Stomach (tissue), 9 donors: Measurements from ENCODE around the gene CNTN4. TPM values are rescaled to one million over a fixed set of nuclear protein-coding genes. Genes with fewer than 3 reads are reported as not detected.

ENCODE experiments used
- DNase-seq, 2 donors: peaks; one replicate each; pipeline versions ENCODE4 v3.0.0 to v3.0.0-alpha.2; 2013 to 2019
- H3K27ac ChIP-seq, 5 donors: fragments of 200-600 bp in 4 of 5; sonication (generic) in 4 of 5; one replicate each; pipeline ENCODE4 v1.5.1; 2013 to 2019; ENCODE audit warnings: mild to moderate bottlenecking in 1 of 5, moderate library complexity in 1 of 5
- H3K27me3 ChIP-seq, 3 donors: fragments of 200-600 bp; sonication (generic); one replicate each; pipeline ENCODE4 v1.5.1; 2017 to 2019; ENCODE audit warnings: mixed run types in 1 of 3
- H3K36me3 ChIP-seq, 4 donors: fragments of 200-600 bp; sonication (generic); 1 replicate in 3 of 4; 2 replicates in 1 of 4; pipeline ENCODE4 v1.5.1; 2016 to 2019
- H3K4me1 ChIP-seq, 4 donors: fragments of 200-600 bp; sonication (generic); one replicate each; pipeline ENCODE4 v1.5.1; 2016 to 2019
- H3K4me3 ChIP-seq, 4 donors: fragments of 200-600 bp; sonication (generic) in 3 of 4; one replicate each; pipeline ENCODE4 v1.5.1; 2016 to 2019; ENCODE audit warnings: mild to moderate bottlenecking in 1 of 4
- H3K9me3 ChIP-seq, 4 donors: fragments of 200-600 bp; sonication (generic); one replicate each; pipeline ENCODE4 v1.5.1; 2016 to 2019
- EP300 ChIP-seq: sonication (generic); formaldehyde crosslinking; IDR thresholded peaks from one replicate; pipeline ENCODE4 v1.6.1; 2017; ENCODE audit warnings: antibody characterized with exemption
- POLR2A ChIP-seq, 4 donors: fragments of 450-650 bp; IDR thresholded peaks; one replicate each; pipeline ENCODE4 v1.6.1; 2016; ENCODE audit warnings: antibody characterized with exemption in 4 of 4, control low read depth in 2 of 4, mild to moderate bottlenecking in 1 of 4, moderate library complexity in 1 of 4
- POLR2AphosphoS5 ChIP-seq, 3 donors: sonication (generic); formaldehyde crosslinking; IDR thresholded peaks; one replicate each; pipeline ENCODE4 v1.6.1; 2016; ENCODE audit warnings: antibody characterized with exemption in 3 of 3
- WGBS, 5 donors: extraction: QIAGEN DNeasy Blood & Tissue Kit in 3 of 5; methylation state at CpG; one replicate each; pipeline versions ENCODE4 v1.1.5 to v1.1.7; 2013 to 2018; 5-methylcytosine and 5-hydroxymethylcytosine counted together
- intact Hi-C: fragments of 100-400 bp; cut with DNase I; formaldehyde crosslinking; loops from one replicate; pipeline ENCODE4 v1.15.1; 2023; ENCODE audit warnings: low total_unique reads
- polyA plus RNA-seq, 3 donors: library from polyadenylated mRNA; stranded (reverse); fragments of 200-250 nt; gene quantifications; one replicate each; pipeline ENCODE4 v1.2.3, GENCODE V29; 2013
- total RNA-seq, 5 donors: library from RNA; depleted of rRNA; stranded (reverse); fragments of >200 nt; gene quantifications; one replicate each; pipeline versions ENCODE4 v1.1.0 to v1.2.3, GENCODE V29; 2014 to 2016
- TF ChIP-seq, protein P1 (sequence below), 7 experiments: fragments of 450-650 bp in 4 of 7; fragments of 200-600 bp in 3 of 7; sonication (generic) in 3 of 7; IDR thresholded peaks; one replicate each; pipeline ENCODE4 v1.5.1; 2016 to 2019; ENCODE audit warnings: antibody characterized with exemption in 7 of 7, control low read depth in 2 of 7, mild to moderate bottlenecking in 1 of 7
- donor health status: healthy with polysubstance abuse.
- donor health status: Bipolar disorder and iron deficiency.
- donor health status: healthy.

Gene CNTN4
- total and polyA plus RNA-seq, 8 donors, result 0.45 to 97.0 (median 5.6) TPM

DNA sequence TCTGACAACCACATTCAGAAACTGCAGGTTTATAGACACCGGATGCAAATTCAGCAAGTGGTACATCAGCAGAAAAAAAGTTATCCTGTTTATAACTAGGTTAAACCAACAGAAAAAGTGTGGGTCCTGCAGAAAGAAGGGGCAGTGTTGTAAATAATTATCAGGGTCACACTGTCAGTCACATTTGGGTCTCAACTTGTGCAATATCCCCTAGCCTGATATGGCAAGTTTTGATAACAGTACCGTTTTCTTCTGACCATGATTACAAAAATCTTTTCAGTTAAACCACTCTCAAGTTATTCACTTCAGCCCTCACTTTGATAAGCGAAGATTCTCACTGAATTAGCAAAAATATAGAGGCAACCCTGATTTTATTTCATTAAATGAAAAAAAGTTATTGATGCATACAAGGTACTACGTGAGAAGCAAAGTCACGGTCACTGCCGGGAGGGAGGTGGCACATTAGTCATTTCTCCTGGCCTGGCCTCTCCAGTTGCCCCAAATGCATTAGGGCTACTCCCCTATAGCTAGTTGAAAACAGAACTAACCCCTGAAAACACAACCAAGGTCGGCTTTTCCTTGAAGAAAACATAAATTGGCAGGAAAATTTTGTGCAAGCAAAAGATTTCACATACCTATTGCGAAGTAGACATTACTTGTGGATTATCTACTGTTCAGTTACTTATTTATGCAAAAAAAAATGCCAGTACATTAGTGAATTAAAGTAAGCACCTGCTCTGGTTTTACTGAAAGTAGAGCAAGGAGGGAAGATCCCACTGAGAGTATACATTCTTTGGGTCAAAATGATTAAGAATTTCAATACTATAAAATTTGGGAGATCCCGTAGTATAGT is 982.9 kb downstream of the CNTN4 start:
- Histone ChIP-seq H3K36me3 (no peaks in the 10 kb centered on the region), H3K27ac (no peak overlapping the region), H3K27me3 (no peaks in the 10 kb centered on the region), H3K9me3 (no peaks in the 10 kb centered on the region), H3K4me1 (no peaks in the 10 kb centered on the region), H3K4me3 (no peak overlapping the region)
- WGBS, 5 donors, result 71 to 86% (median 80%) methylated on average over 9 of the region's 9 CpGs
- no peak for DNase-seq
- intact Hi-C loops, result no loop called here
- TF ChIP-seq POLR2A (IDR thresholded peaks at IDR 0.05) (no peak), EP300 (no peak)

DNA sequence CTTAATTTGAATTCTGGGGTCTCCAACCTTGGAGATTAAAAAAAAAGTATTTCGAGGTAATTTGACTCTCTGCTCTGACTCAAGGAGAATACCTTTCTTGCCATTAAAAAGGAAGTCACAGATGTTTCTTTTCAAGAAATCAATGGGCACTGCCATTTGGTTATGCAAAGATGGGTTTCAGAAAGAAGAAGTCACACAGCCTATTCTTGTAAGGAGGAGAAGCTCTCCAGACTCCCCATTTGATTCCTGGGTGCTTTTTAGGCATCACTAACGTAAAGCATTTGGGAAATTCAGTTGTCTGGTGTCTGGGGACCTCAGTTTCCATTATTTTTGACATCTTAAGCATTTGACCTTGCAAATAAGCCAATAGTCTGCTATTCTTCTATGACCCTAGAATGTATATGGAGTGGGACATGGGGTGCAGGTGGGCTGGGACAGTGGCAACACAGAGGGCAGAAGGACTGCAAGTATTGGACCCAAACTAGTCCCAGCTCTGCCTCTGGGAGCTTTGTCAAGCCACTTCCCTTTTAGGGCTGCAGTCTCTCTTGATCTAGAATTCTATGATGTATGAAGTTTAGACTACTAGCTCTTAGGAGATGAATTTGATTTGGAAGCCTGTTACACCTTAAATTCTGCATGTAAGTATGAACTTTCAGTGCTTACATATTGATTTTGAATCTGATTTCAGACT is 983.7 kb downstream of the CNTN4 start:
- no peak for DNase-seq
- no peaks in the 10 kb centered on the region for H3K27me3 ChIP-seq
- WGBS, 5 donors, result 64 to 87% (median 81%) methylated on average over 2 of the region's 2 CpGs
- H3K4me1 ChIP-seq, result no peaks in the 10 kb centered on the region
- TF ChIP-seq POLR2AphosphoS5 (IDR thresholded peaks at IDR 0.05), result no peak
- no peak for TF ChIP-seq EP300
- TF ChIP-seq, protein P1, sequence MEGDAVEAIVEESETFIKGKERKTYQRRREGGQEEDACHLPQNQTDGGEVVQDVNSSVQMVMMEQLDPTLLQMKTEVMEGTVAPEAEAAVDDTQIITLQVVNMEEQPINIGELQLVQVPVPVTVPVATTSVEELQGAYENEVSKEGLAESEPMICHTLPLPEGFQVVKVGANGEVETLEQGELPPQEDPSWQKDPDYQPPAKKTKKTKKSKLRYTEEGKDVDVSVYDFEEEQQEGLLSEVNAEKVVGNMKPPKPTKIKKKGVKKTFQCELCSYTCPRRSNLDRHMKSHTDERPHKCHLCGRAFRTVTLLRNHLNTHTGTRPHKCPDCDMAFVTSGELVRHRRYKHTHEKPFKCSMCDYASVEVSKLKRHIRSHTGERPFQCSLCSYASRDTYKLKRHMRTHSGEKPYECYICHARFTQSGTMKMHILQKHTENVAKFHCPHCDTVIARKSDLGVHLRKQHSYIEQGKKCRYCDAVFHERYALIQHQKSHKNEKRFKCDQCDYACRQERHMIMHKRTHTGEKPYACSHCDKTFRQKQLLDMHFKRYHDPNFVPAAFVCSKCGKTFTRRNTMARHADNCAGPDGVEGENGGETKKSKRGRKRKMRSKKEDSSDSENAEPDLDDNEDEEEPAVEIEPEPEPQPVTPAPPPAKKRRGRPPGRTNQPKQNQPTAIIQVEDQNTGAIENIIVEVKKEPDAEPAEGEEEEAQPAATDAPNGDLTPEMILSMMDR (IDR thresholded peaks at IDR 0.05), result no peak
- intact Hi-C loops, result no loop called here
- no peaks in the 10 kb centered on the region for H3K36me3 ChIP-seq
- H3K27ac ChIP-seq, result no peak overlapping the region
- no peaks in the 10 kb centered on the region for H3K9me3 ChIP-seq
- no peak overlapping the region for H3K4me3 ChIP-seq

DNA sequence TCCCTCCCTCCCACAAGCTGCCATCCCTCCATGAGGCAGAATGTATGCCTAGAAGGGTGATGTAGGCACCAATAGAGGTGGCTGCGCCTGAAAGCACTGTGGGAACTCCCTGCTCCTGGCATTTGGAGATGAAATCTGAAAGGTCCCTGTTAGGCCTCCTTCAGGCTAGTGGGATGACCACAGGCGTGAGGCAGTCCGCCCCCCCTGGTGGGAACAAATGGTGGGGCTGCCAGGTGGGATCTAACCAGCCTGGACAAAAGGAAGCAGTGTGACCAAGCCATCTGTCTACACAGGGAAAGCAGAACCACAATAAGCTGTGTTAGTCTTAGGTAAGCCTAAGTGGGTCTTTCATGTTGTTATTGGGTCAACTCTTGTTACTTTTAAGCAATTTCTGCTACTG is 986.2 kb downstream of the CNTN4 start:
- intact Hi-C loops, result no loop called here

DNA sequence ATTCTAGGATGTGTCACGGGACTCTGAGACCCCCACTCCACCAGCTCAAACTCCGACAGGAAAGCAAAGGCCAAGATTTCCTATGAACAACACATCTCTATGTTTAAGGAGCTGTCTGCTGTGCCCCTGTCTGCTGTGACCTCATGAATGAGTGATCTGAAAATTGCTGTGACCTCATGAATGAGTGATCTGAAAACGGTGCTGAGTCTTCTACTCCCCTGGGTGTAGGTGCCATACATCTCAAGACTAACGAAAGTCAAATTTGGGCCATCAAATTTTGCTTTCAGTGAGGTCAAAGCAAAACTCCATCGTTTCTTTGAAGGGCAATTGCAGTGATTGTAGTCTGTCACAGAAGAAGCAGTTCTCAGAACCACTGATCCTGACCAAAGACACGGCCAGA is 987.1 kb downstream of the CNTN4 start:
- no peak overlapping the region for H3K4me3 ChIP-seq
- TF ChIP-seq POLR2AphosphoS5 (IDR thresholded peaks at IDR 0.05) (no peak), EP300 (no peak), POLR2A (IDR thresholded peaks at IDR 0.05) (no peak)
- TF ChIP-seq, protein P1 (IDR thresholded peaks at IDR 0.05), result no peak
- DNase-seq, result no peak
- H3K4me1 ChIP-seq, result no peaks in the 10 kb centered on the region
- H3K27me3 ChIP-seq, result no peaks in the 10 kb centered on the region
- WGBS, 5 donors, result 77 to 83% (median 79%) methylated on average over 6 of the region's 6 CpGs
- intact Hi-C loops, result no loop called here
- no peak overlapping the region for H3K27ac ChIP-seq
- H3K9me3 ChIP-seq, result no peaks in the 10 kb centered on the region
- no peaks in the 10 kb centered on the region for H3K36me3 ChIP-seq

More for the DNA sequence above, 986.2 kb downstream of the CNTN4 start:
- Histone ChIP-seq H3K27ac (no peak overlapping the region), H3K4me1 (no peaks in the 10 kb centered on the region), H3K36me3 (no peaks in the 10 kb centered on the region), H3K27me3 (no peaks in the 10 kb centered on the region), H3K9me3 (no peaks in the 10 kb centered on the region), H3K4me3 (no peak overlapping the region)
- WGBS, 5 donors, result 80 to 94% (median 89%) methylated on average over 1 to 3 of the region's 3 CpGs
- TF ChIP-seq POLR2AphosphoS5 (IDR thresholded peaks at IDR 0.05) (no peak), POLR2A (IDR thresholded peaks at IDR 0.05) (no peak)
- no peak for DNase-seq

DNA sequence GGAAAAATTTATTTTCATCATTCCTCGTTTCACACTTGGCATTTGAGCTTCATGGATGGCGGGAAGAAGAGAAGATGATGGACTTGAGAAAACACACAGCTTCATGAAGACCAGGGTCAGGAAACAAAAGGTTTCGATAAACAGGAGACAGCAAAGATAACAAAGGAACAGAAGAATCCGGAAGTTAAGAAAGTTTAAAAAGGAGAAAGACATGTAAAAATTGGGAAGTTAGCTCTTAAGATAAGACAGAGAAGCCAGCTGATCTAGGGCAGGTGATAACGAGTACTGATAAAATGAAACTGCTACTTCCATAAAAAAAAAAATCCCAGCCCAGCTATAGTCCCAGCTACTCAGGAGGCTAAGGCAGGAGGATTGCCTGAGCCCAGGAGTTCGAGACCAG is 987.6 kb downstream of the CNTN4 start:
- Histone ChIP-seq H3K27ac (no peak overlapping the region), H3K4me3 (no peak overlapping the region), H3K4me1 (no peaks in the 10 kb centered on the region), H3K36me3 (no peaks in the 10 kb centered on the region), H3K9me3 (no peaks in the 10 kb centered on the region), H3K27me3 (no peaks in the 10 kb centered on the region)
- no peak for DNase-seq
- intact Hi-C loops, result no loop called here
- 59 to 71% (median 70%) methylated on average over 6 of the region's 6 CpGs for WGBS, 5 donors
- TF ChIP-seq EP300 (no peak), POLR2AphosphoS5 (IDR thresholded peaks at IDR 0.05) (no peak), POLR2A (IDR thresholded peaks at IDR 0.05) (no peak)
- TF ChIP-seq, protein P1 (IDR thresholded peaks at IDR 0.05), result no peak
